SH-SY5Y (cell line): ENCODE measurements around the gene S1PR2.

Experiments used
- GATA2 ChIP-seq: IDR thresholded peaks from 2 replicates; pipeline ENCODE4 v1.6.1; 2011; ENCODE audit warnings: mild to moderate bottlenecking, low read depth, low read length
- GATA3 ChIP-seq: IDR thresholded peaks from 2 replicates; pipeline ENCODE4 v1.6.1; 2011; ENCODE audit warnings: low read depth, mild to moderate bottlenecking, low read length, moderate library complexity

- TF ChIP-seq GATA2, result no peak
- no peak for TF ChIP-seq GATA3
Observed at GRCh38 chr19:10173527-10173926, 57.6 kb downstream of the S1PR2 start.
